ENCODE measurements around the gene PGBD5. TPM values are rescaled to one million over a fixed set of nuclear protein-coding genes. Genes with fewer than 3 reads are reported as not detected.
A peak's percentile ranks its signal among the peaks of the same experiment; 100 is the strongest.

Gene PGBD5
- total RNA-seq, 1 donor from 2014 or later = 14.7 TPM

DNA sequence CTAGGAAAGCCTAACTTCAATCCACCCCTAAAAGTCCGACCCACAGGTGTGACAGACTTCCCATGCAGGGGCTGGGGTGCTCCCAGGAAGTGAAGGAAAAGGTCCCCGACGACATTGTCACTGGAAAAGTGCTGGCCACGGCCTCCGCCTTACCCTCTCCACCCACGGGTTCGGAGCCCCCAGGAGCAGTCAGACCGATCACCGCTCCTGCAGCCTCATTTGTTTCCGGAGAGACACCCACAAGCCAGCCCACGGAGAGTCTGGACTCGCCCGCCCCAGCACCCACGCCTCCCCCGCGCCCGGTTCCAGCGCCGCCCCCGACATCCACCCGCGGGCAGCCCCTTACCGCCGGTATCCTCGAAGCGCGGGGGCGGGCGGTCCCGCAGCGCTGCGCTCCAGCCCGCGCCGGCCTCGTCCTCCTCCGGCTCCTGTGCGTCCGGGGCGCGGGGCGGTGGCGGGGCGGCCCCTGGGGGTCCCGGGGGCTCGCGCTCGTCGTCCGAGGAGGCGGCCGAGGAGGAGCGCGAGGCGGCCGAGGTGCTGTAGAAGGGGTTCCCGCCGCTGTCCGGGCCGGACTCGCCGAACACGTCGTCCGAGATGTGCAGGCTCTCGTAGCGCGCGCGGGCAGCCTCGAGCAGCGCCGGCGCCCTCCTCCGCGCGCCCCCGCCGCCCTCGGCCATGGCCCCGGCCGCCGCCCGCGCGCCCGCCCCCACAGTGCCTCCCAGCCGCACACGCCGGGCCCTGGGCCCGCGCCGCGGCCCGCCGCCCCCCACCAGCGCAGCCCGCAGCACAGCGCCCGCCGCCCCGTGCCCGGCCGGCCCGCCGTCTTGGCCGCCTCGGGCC lies 660 bp downstream of the PGBD5 start:
- TF ChIP-seq, protein P1, sequence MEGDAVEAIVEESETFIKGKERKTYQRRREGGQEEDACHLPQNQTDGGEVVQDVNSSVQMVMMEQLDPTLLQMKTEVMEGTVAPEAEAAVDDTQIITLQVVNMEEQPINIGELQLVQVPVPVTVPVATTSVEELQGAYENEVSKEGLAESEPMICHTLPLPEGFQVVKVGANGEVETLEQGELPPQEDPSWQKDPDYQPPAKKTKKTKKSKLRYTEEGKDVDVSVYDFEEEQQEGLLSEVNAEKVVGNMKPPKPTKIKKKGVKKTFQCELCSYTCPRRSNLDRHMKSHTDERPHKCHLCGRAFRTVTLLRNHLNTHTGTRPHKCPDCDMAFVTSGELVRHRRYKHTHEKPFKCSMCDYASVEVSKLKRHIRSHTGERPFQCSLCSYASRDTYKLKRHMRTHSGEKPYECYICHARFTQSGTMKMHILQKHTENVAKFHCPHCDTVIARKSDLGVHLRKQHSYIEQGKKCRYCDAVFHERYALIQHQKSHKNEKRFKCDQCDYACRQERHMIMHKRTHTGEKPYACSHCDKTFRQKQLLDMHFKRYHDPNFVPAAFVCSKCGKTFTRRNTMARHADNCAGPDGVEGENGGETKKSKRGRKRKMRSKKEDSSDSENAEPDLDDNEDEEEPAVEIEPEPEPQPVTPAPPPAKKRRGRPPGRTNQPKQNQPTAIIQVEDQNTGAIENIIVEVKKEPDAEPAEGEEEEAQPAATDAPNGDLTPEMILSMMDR (IDR thresholded peaks at IDR 0.05; ENCODE audit: insufficient read depth, low read depth, low read length) = no peak
- peak; percentile 81 for TF ChIP-seq EZH2 (IDR thresholded peaks at IDR 0.05; ENCODE audit: insufficient read depth, low read length)
- DNase-seq (ENCODE audit: low read depth) (no peak), FAIRE-seq (no peak)
- no peaks in the 10 kb centered on the region for H3K36me3 Mint-ChIP-seq (ENCODE audit: low read depth, unreplicated experiment)
- Histone ChIP-seq H3K27me3 (ENCODE audit: insufficient read depth, low read length) (peaks cover 56% of the 10 kb centered on the region), H3K9me3 (ENCODE audit: insufficient read depth, low read depth, low read length) (no peaks in the 10 kb centered on the region), H2AFZ (ENCODE audit: low read depth, low read length) (no peak overlapping the region), H3K4me2 (ENCODE audit: low read length) (peak overlapping the region; percentile 69), H4K20me1 (ENCODE audit: insufficient read depth, low read length) (peaks cover 15% of the 10 kb centered on the region), H3K36me3 (ENCODE audit: insufficient read depth, low read length) (no peaks in the 10 kb centered on the region), H3K79me2 (ENCODE audit: insufficient read depth, low read length) (no peaks in the 10 kb centered on the region), H3K4me1 (ENCODE audit: insufficient read depth, low read length) (no peaks in the 10 kb centered on the region), H3K9ac (ENCODE audit: low read length) (no peak overlapping the region), H3K4me3 (ENCODE audit: insufficient read depth, low read depth, low read length) (no peak overlapping the region), H3K27ac (ENCODE audit: low read depth, low read length) (no peak overlapping the region)
- peaks cover 37% of the 10 kb centered on the region for H3K4me1 Mint-ChIP-seq (ENCODE audit: low read depth, unreplicated experiment)
- peaks cover 8% of the 10 kb centered on the region for H3K27me3 Mint-ChIP-seq (ENCODE audit: low read depth, unreplicated experiment)
- no peaks in the 10 kb centered on the region for H3K9me3 Mint-ChIP-seq (ENCODE audit: unreplicated experiment)
- H3K27ac Mint-ChIP-seq (ENCODE audit: unreplicated experiment) = peak overlapping the region; percentile 23
- H3K4me3 Mint-ChIP-seq (ENCODE audit: unreplicated experiment) = peak overlapping the region; percentile 93

- Mint-ChIP-seq H3K36me3 (ENCODE audit: low read depth, unreplicated experiment) (no peaks in the 10 kb centered on the region), H3K9me3 (ENCODE audit: unreplicated experiment) (no peaks in the 10 kb centered on the region), H3K27me3 (ENCODE audit: low read depth, unreplicated experiment) (peaks cover 6% of the 10 kb centered on the region), H3K4me3 (ENCODE audit: unreplicated experiment) (peak overlapping the region; percentile 93), H3K4me1 (ENCODE audit: low read depth, unreplicated experiment) (peaks cover 37% of the 10 kb centered on the region), H3K27ac (ENCODE audit: unreplicated experiment) (peak overlapping the region; percentile 23)
- H4K20me1 ChIP-seq (ENCODE audit: insufficient read depth, low read length) = peaks cover 15% of the 10 kb centered on the region
- no peak overlapping the region for H3K27ac ChIP-seq (ENCODE audit: low read depth, low read length)
- no peak overlapping the region for H3K4me3 ChIP-seq (ENCODE audit: insufficient read depth, low read depth, low read length)
- no peaks in the 10 kb centered on the region for H3K9me3 ChIP-seq (ENCODE audit: insufficient read depth, low read depth, low read length)
- H3K4me2 ChIP-seq (ENCODE audit: low read length) = peak overlapping the region; percentile 57
- TF ChIP-seq EZH2 (IDR thresholded peaks at IDR 0.05; ENCODE audit: insufficient read depth, low read length) = peak; percentile 71
- TF ChIP-seq, protein P1 (IDR thresholded peaks at IDR 0.05; ENCODE audit: insufficient read depth, low read depth, low read length) = no peak
- no peaks in the 10 kb centered on the region for H3K79me2 ChIP-seq (ENCODE audit: insufficient read depth, low read length)
- H3K9ac ChIP-seq (ENCODE audit: low read length) = no peak overlapping the region
- no peak for DNase-seq (ENCODE audit: low read depth)
- peaks cover 56% of the 10 kb centered on the region for H3K27me3 ChIP-seq (ENCODE audit: insufficient read depth, low read length)
- no peaks in the 10 kb centered on the region for H3K4me1 ChIP-seq (ENCODE audit: insufficient read depth, low read length)
- no peak overlapping the region for H2AFZ ChIP-seq (ENCODE audit: low read depth, low read length)
- H3K36me3 ChIP-seq (ENCODE audit: insufficient read depth, low read length) = no peaks in the 10 kb centered on the region
- FAIRE-seq = no peak
Measured at GRCh38 chr1:230424391-230425251, 1.5 kb downstream of the PGBD5 start.

Measured in astrocyte (in vitro differentiated cells and primary cell).